WTC11 (cell line): ENCODE measurements around the gene ARHGEF28.

Source experiments
- CTCF ChIP-seq: fragments of 200-600 bp; IDR thresholded peaks from 2 replicates; pipeline ENCODE4 v1.8.0; 2022; ENCODE audit warnings: antibody characterized with exemption
- E2F1 ChIP-seq: sonication (generic); formaldehyde crosslinking; IDR thresholded peaks from 2 replicates; pipeline ENCODE4 v1.8.0; 2022; ENCODE audit warnings: mild to moderate bottlenecking, missing genetic modification reagents
- ETV6 ChIP-seq: sonication (generic); formaldehyde crosslinking; IDR thresholded peaks from 2 replicates; pipeline ENCODE4 v1.8.1; 2022; ENCODE audit warnings: mild to moderate bottlenecking, missing genetic modification reagents
- IRF1 ChIP-seq: sonication (generic); formaldehyde crosslinking; IDR thresholded peaks from 2 replicates; pipeline ENCODE4 v1.8.0; 2023; ENCODE audit warnings: missing genetic modification reagents
- JUN ChIP-seq: sonication (generic); formaldehyde crosslinking; IDR thresholded peaks from 2 replicates; pipeline ENCODE4 v1.8.0; 2023; ENCODE audit warnings: mild to moderate bottlenecking, missing genetic modification reagents
- KAT7 ChIP-seq: sonication (generic); formaldehyde crosslinking; IDR thresholded peaks from 2 replicates; pipeline ENCODE4 v1.8.1; 2023; ENCODE audit warnings: missing genetic modification reagents, mild to moderate bottlenecking, borderline replicate concordance
- OVOL2 ChIP-seq: fragments of 250-450 bp; sonication (Bioruptor Pico); IDR thresholded peaks from 2 replicates; pipeline ENCODE4 v1.9.0; 2021; ENCODE audit warnings: mild to moderate bottlenecking, borderline replicate concordance
- SMAD3 ChIP-seq: sonication (generic); formaldehyde crosslinking; IDR thresholded peaks from 2 replicates; pipeline ENCODE4 v1.8.0; 2022; ENCODE audit warnings: missing genetic modification reagents, mild to moderate bottlenecking, borderline replicate concordance
- TEAD4 ChIP-seq: sonication (generic); formaldehyde crosslinking; IDR thresholded peaks from 2 replicates; pipeline ENCODE4 v1.8.0; 2022; ENCODE audit warnings: mild to moderate bottlenecking, missing genetic modification reagents
- USF2 ChIP-seq: sonication (generic); formaldehyde crosslinking; IDR thresholded peaks from 2 replicates; pipeline ENCODE4 v1.8.1; 2023; ENCODE audit warnings: mild to moderate bottlenecking, missing genetic modification reagents, moderate library complexity
- ZBTB43 ChIP-seq: sonication (generic); formaldehyde crosslinking; IDR thresholded peaks from 2 replicates; pipeline ENCODE4 v1.8.1; 2023; ENCODE audit warnings: mild to moderate bottlenecking, missing genetic modification reagents

- TF ChIP-seq KAT7 (CRISPR knock-in tag) (no peak), CTCF (no peak), USF2 (no peak), TEAD4 (CRISPR knock-in tag) (no peak), JUN (CRISPR knock-in tag) (no peak), SMAD3 (no peak), OVOL2 (CRISPR knock-in tag) (no peak), IRF1 (CRISPR knock-in tag) (no peak), ETV6 (CRISPR knock-in tag) (no peak), E2F1 (no peak), ZBTB43 (CRISPR knock-in tag) (no peak)
Measured at GRCh38 chr5:73764586-73764985, 138.6 kb downstream of the ARHGEF28 start.
